Measurements from ENCODE around the gene PCBP4.
A peak's percentile ranks its signal among the peaks of the same experiment; 100 is the strongest.

The PCBP4 gene

GRCh38 chr3:51967384-51968169, at the start of gene PCBP4:
TSS of gene PCBP4 (minus strand) at chr3:51967454. CDS start at chr3:51961240, 6,214 bp downstream.
- peak; percentile 71 for DNase-seq

GRCh38 chr3:52015438-52016228, 48.4 kb upstream of the PCBP4 start:
- DNase-seq: no peak

GRCh38 chr3:52014613-52015012, 47.4 kb upstream of the PCBP4 start:
- peak; percentile 36 for DNase-seq

GRCh38 chr3:52013802-52014598, 46.7 kb upstream of the PCBP4 start:
- DNase-seq: no peak

GRCh38 chr3:52012699-52013098, 45.4 kb upstream of the PCBP4 start:
- DNase-seq: no peak

- DNase-seq: no peak
Observed at GRCh38 chr3:52010431-52010830, 43.2 kb upstream of the PCBP4 start.

- no peak for DNase-seq
Observed at GRCh38 chr3:52007291-52007690, 40.0 kb upstream of the PCBP4 start.

GRCh38 chr3:52006820-52007133, 39.5 kb upstream of the PCBP4 start:
- no peak for DNase-seq

GRCh38 chr3:52006017-52006819, 39.0 kb upstream of the PCBP4 start:
- DNase-seq: no peak

- peak; percentile 79 for DNase-seq
Observed at GRCh38 chr3:52005571-52005986, 38.3 kb upstream of the PCBP4 start.

GRCh38 chr3:52004906-52005395, 37.7 kb upstream of the PCBP4 start:
- DNase-seq: no peak

- peak; percentile 71 for DNase-seq
Observed at GRCh38 chr3:52004163-52004787, 37.0 kb upstream of the PCBP4 start.

- no peak for DNase-seq
Observed at GRCh38 chr3:52002748-52003147, 35.5 kb upstream of the PCBP4 start.

- DNase-seq: peak; percentile 66
Observed at GRCh38 chr3:52001443-52001974, 34.3 kb upstream of the PCBP4 start.

GRCh38 chr3:51999846-52000245, 32.6 kb upstream of the PCBP4 start:
- DNase-seq: no peak

- DNase-seq: no peak
Observed at GRCh38 chr3:51998774-51999173, 31.5 kb upstream of the PCBP4 start.

GRCh38 chr3:51997935-51998596, 30.8 kb upstream of the PCBP4 start:
- DNase-seq: no peak

GRCh38 chr3:51997172-51997571, 29.9 kb upstream of the PCBP4 start:
- no peak for DNase-seq

GRCh38 chr3:51995346-51996163, 28.3 kb upstream of the PCBP4 start, which contains the start of gene RPL29:
TSS of gene RPL29 (minus strand) at chr3:51995895. CDS start at chr3:51995461, 434 bp downstream.
- DNase-seq: peak; percentile 95

GRCh38 chr3:51994530-51994929, 27.3 kb upstream of the PCBP4 start:
- no peak for DNase-seq

Data from fibroblast of skin of right biceps (primary cell).